ENCODE results near the gene SYT2.
"Not testable (repeated sequence)": the region's sequence is repeated elsewhere in the genome, so short reads cannot be mapped to it uniquely, and the experiment has no call there.

The SYT2 gene

GRCh38 chr1:202644219-202645096, 65.8 kb downstream of the SYT2 start:
- Histone ChIP-seq H3K27ac (ENCODE audit: low read depth, low read length) (no peak overlapping the region), H3K36me3 (ENCODE audit: control insufficient read depth in 1 of 2, insufficient read depth in 2 of 2, low read length in 2 of 2) (no peaks in the 10 kb centered on the region), H3K9me3 (ENCODE audit: control insufficient read depth in 1 of 2, low read length in 2 of 2) (no peaks in the 10 kb centered on the region), H3K9ac (ENCODE audit: low read depth in 1 of 2, low read length in 2 of 2) (no peak overlapping the region), H3K4me1 (ENCODE audit: control insufficient read depth in 1 of 2, insufficient read depth in 2 of 2, low read length in 2 of 2) (peaks cover 3 to 28% of the 10 kb centered on the region in 2 donors), H3K27me3 (ENCODE audit: control insufficient read depth in 1 of 2, insufficient read depth in 2 of 2, low read length in 2 of 2) (peaks cover 25 to 35% of the 10 kb centered on the region in 2 donors), H3K4me3 (ENCODE audit: low read depth in 1 of 2, low read length in 2 of 2) (no peak overlapping the region)

GRCh38 chr1:202643397-202644218, 66.6 kb downstream of the SYT2 start:
- H3K27me3 ChIP-seq (ENCODE audit: control insufficient read depth in 1 of 2, insufficient read depth in 2 of 2, low read length in 2 of 2): peaks cover 25 to 31% of the 10 kb centered on the region in 2 donors
- no peak overlapping the region for H3K27ac ChIP-seq (ENCODE audit: low read depth, low read length)
- H3K9ac ChIP-seq (ENCODE audit: low read depth in 1 of 2, low read length in 2 of 2): no peak overlapping the region
- H3K4me3 ChIP-seq (ENCODE audit: low read depth in 1 of 2, low read length in 2 of 2): peak overlapping the region; percentile 29 to 59
- no peaks in the 10 kb centered on the region for H3K36me3 ChIP-seq (ENCODE audit: control insufficient read depth in 1 of 2, insufficient read depth in 2 of 2, low read length in 2 of 2)
- peaks cover 6 to 36% of the 10 kb centered on the region in 2 donors for H3K4me1 ChIP-seq (ENCODE audit: control insufficient read depth in 1 of 2, insufficient read depth in 2 of 2, low read length in 2 of 2)
- H3K9me3 ChIP-seq (ENCODE audit: control insufficient read depth in 1 of 2, low read length in 2 of 2): no peaks in the 10 kb centered on the region

GRCh38 chr1:202642619-202643291, 67.5 kb downstream of the SYT2 start:
- peaks cover 6 to 42% of the 10 kb centered on the region in 2 donors for H3K4me1 ChIP-seq (ENCODE audit: control insufficient read depth in 1 of 2, insufficient read depth in 2 of 2, low read length in 2 of 2)
- H3K27ac ChIP-seq (ENCODE audit: low read depth, low read length): no peak overlapping the region
- H3K27me3 ChIP-seq (ENCODE audit: control insufficient read depth in 1 of 2, insufficient read depth in 2 of 2, low read length in 2 of 2): peaks cover 25 to 31% of the 10 kb centered on the region in 2 donors

DNA sequence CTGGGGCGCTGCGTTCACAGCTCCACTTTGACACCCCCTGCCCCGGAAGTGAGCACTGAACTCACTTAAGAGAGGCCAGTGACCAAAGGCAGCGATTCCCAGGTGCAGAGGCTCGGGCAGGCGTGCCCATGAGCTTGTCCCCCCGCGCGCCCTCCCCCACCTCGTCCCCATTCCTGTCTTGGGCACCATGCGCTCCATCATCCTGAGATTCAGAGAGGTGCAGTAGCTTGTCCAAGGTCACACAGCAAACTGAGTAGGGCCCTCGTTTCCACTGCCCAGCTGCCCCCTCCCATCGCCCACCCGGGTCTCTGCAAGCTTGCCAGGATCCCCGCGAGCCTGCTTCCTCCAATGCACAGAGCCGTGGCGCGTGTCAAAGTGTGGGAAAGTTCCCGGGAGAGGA, 68.0 kb downstream of the SYT2 start:
- no peaks in the 10 kb centered on the region for H3K9me3 ChIP-seq (ENCODE audit: control insufficient read depth in 1 of 2, low read length in 2 of 2)
- H3K4me1 ChIP-seq (ENCODE audit: control insufficient read depth in 1 of 2, insufficient read depth in 2 of 2, low read length in 2 of 2): peaks cover 6 to 42% of the 10 kb centered on the region in 2 donors
- H3K36me3 ChIP-seq (ENCODE audit: control insufficient read depth in 1 of 2, insufficient read depth in 2 of 2, low read length in 2 of 2): no peaks in the 10 kb centered on the region
- H3K9ac ChIP-seq (ENCODE audit: low read depth in 1 of 2, low read length in 2 of 2): no peak overlapping the region
- no peak overlapping the region for H3K27ac ChIP-seq (ENCODE audit: low read depth, low read length)
- peaks cover 25 to 31% of the 10 kb centered on the region in 2 donors for H3K27me3 ChIP-seq (ENCODE audit: control insufficient read depth in 1 of 2, insufficient read depth in 2 of 2, low read length in 2 of 2)
- H3K4me3 ChIP-seq (ENCODE audit: low read depth in 1 of 2, low read length in 2 of 2): peak overlapping the region; percentile 47 to 59

More at GRCh38 chr1:202642619-202643291, 67.5 kb downstream of the SYT2 start:
- H3K4me3 ChIP-seq (ENCODE audit: low read depth in 1 of 2, low read length in 2 of 2): peak overlapping the region; percentile 47 to 59
- H3K36me3 ChIP-seq (ENCODE audit: control insufficient read depth in 1 of 2, insufficient read depth in 2 of 2, low read length in 2 of 2): no peaks in the 10 kb centered on the region
- no peaks in the 10 kb centered on the region for H3K9me3 ChIP-seq (ENCODE audit: control insufficient read depth in 1 of 2, low read length in 2 of 2)
- no peak overlapping the region for H3K9ac ChIP-seq (ENCODE audit: low read depth in 1 of 2, low read length in 2 of 2)

DNA sequence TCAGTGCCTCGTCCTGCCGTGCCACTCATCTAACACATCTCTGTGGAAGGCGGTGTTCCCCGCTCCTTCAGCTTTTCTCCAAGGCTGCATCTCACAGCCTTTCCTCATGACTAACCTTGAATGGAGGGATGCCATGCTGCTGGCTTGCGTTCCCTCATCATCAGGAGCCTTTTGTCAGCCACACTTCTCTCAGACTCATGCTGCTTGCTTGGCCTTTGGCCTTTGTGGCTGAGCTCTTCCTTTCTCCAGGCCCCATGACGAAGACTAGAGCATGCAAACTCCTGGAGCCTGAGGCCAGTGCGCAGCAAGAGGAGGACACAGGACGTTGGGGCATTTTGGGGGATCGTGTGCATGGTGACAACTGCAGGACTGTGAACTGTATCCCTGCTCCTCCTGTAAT, 70.8 kb downstream of the SYT2 start:
- Histone ChIP-seq H3K4me3 (ENCODE audit: low read depth in 1 of 2, low read length in 2 of 2) (no peak overlapping the region), H3K27ac (ENCODE audit: low read depth, low read length) (no peak overlapping the region), H3K36me3 (ENCODE audit: control insufficient read depth in 1 of 2, insufficient read depth in 2 of 2, low read length in 2 of 2) (no peaks in the 10 kb centered on the region), H3K27me3 (ENCODE audit: control insufficient read depth in 1 of 2, insufficient read depth in 2 of 2, low read length in 2 of 2) (peaks cover 19 to 27% of the 10 kb centered on the region in 2 donors), H3K4me1 (ENCODE audit: control insufficient read depth in 1 of 2, insufficient read depth in 2 of 2, low read length in 2 of 2) (peaks cover 6 to 42% of the 10 kb centered on the region in 2 donors), H3K9me3 (ENCODE audit: control insufficient read depth in 1 of 2, low read length in 2 of 2) (no peaks in the 10 kb centered on the region), H3K9ac (ENCODE audit: low read depth in 1 of 2, low read length in 2 of 2) (no peak overlapping the region)

GRCh38 chr1:202638701-202639305, 71.5 kb downstream of the SYT2 start:
- not testable (repeated sequence) for H3K4me3 ChIP-seq (ENCODE audit: low read depth in 1 of 2, low read length in 2 of 2); H3K36me3 ChIP-seq (ENCODE audit: control insufficient read depth in 1 of 2, insufficient read depth in 2 of 2, low read length in 2 of 2); H3K9ac ChIP-seq (ENCODE audit: low read depth in 1 of 2, low read length in 2 of 2); H3K9me3 ChIP-seq (ENCODE audit: control insufficient read depth in 1 of 2, low read length in 2 of 2); H3K27ac ChIP-seq (ENCODE audit: low read depth, low read length)
- H3K27me3 ChIP-seq (ENCODE audit: control insufficient read depth in 1 of 2, insufficient read depth in 2 of 2, low read length in 2 of 2): peaks cover 12 to 20% of the 10 kb centered on the region in 2 donors
- peaks cover 6 to 35% of the 10 kb centered on the region in 2 donors for H3K4me1 ChIP-seq (ENCODE audit: control insufficient read depth in 1 of 2, insufficient read depth in 2 of 2, low read length in 2 of 2)

- peaks cover 11 to 16% of the 10 kb centered on the region in 2 donors for H3K27me3 ChIP-seq (ENCODE audit: control insufficient read depth in 1 of 2, insufficient read depth in 2 of 2, low read length in 2 of 2)
- H3K4me3 ChIP-seq (ENCODE audit: low read depth in 1 of 2, low read length in 2 of 2): no peak overlapping the region
- H3K9ac ChIP-seq (ENCODE audit: low read depth in 1 of 2, low read length in 2 of 2): no peak overlapping the region
Observed at GRCh38 chr1:202638019-202638700, 72.1 kb downstream of the SYT2 start.

GRCh38 chr1:202637321-202638018, 72.8 kb downstream of the SYT2 start:
- not testable (repeated sequence) for H3K9ac ChIP-seq (ENCODE audit: low read depth in 1 of 2, low read length in 2 of 2); H3K9me3 ChIP-seq (ENCODE audit: control insufficient read depth in 1 of 2, low read length in 2 of 2); H3K4me3 ChIP-seq (ENCODE audit: low read depth in 1 of 2, low read length in 2 of 2); H3K27ac ChIP-seq (ENCODE audit: low read depth, low read length); H3K36me3 ChIP-seq (ENCODE audit: control insufficient read depth in 1 of 2, insufficient read depth in 2 of 2, low read length in 2 of 2)
- peaks cover 6 to 28% of the 10 kb centered on the region in 2 donors for H3K4me1 ChIP-seq (ENCODE audit: control insufficient read depth in 1 of 2, insufficient read depth in 2 of 2, low read length in 2 of 2)
- H3K27me3 ChIP-seq (ENCODE audit: control insufficient read depth in 1 of 2, insufficient read depth in 2 of 2, low read length in 2 of 2): peaks cover 6 to 10% of the 10 kb centered on the region in 2 donors

More at GRCh38 chr1:202638019-202638700, 72.1 kb downstream of the SYT2 start:
- Histone ChIP-seq H3K36me3 (ENCODE audit: control insufficient read depth in 1 of 2, insufficient read depth in 2 of 2, low read length in 2 of 2) (no peaks in the 10 kb centered on the region), H3K4me1 (ENCODE audit: control insufficient read depth in 1 of 2, insufficient read depth in 2 of 2, low read length in 2 of 2) (peaks cover 6 to 33% of the 10 kb centered on the region in 2 donors), H3K9me3 (ENCODE audit: control insufficient read depth in 1 of 2, low read length in 2 of 2) (no peaks in the 10 kb centered on the region), H3K27ac (ENCODE audit: low read depth, low read length) (no peak overlapping the region)

DNA sequence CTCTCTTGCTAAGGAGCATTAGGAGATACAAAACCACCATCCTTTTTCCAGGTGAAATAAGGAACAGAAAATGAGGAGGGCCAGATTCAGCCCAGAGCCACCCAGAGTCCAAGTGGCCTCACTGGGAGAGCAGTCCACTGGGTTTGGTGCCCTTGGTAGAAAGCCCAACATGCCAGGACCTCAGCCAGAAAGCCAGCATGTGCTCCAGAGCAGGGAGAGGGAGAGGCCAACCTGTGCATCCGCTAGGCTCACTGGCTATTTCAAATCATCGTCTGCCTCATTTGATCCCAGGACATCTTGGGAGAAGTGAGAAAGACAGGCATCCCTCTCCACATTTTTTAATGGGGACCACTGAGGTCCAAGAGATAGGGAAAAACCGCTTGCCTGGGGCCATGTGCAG, 74.1 kb downstream of the SYT2 start:
- not testable (repeated sequence) for H3K4me3 ChIP-seq (ENCODE audit: low read depth in 1 of 2, low read length in 2 of 2); H3K27me3 ChIP-seq (ENCODE audit: control insufficient read depth in 1 of 2, insufficient read depth in 2 of 2, low read length in 2 of 2); H3K27ac ChIP-seq (ENCODE audit: low read depth, low read length); H3K9me3 ChIP-seq (ENCODE audit: control insufficient read depth in 1 of 2, low read length in 2 of 2); H3K36me3 ChIP-seq (ENCODE audit: control insufficient read depth in 1 of 2, insufficient read depth in 2 of 2, low read length in 2 of 2); H3K9ac ChIP-seq (ENCODE audit: low read depth in 1 of 2, low read length in 2 of 2)
- H3K4me1 ChIP-seq (ENCODE audit: control insufficient read depth in 1 of 2, insufficient read depth in 2 of 2, low read length in 2 of 2): peaks cover 6 to 25% of the 10 kb centered on the region in 2 donors
